Prostate gland (tissue), 2 donors: ENCODE measurements around the gene COQ2. TPM values are rescaled to one million over a fixed set of nuclear protein-coding genes. Genes with fewer than 3 reads are reported as not detected.

Source experiments
- DNase-seq: peaks from one replicate; pipeline ENCODE4 v3.0.0-alpha.2; 2019; ENCODE audit warnings: low spot score
- H3K27ac ChIP-seq, 2 donors: fragments of 200-600 bp; sonication (generic); 2 replicates each; pipeline ENCODE4 v1.5.1; 2017 to 2019
- H3K27me3 ChIP-seq: fragments of 200-600 bp; sonication (generic); replicated peaks from 2 replicates; pipeline ENCODE4 v1.5.1; 2019; ENCODE audit not compliant: insufficient read depth
- H3K36me3 ChIP-seq, 2 donors: fragments of 200-600 bp; sonication (generic); 1 replicate in 1 of 2; 2 replicates in 1 of 2; pipeline versions ENCODE4 v1.5.1 to v1.8.1; 2017 to 2019
- H3K4me1 ChIP-seq: fragments of 200-600 bp; sonication (generic); replicated peaks from 2 replicates; pipeline ENCODE4 v1.5.1; 2019
- H3K4me3 ChIP-seq, 2 donors: fragments of 200-600 bp; sonication (generic); 2 replicates each; pipeline ENCODE4 v1.5.1; 2017 to 2019
- H3K9me3 ChIP-seq: fragments of 200-600 bp; sonication (generic); 2 replicates; pipeline ENCODE4 v1.5.1; 2017
- CTCF ChIP-seq, 4 experiments: fragments of 200-600 bp in 2 of 4; fragments of 450-650 bp in 2 of 4; sonication (generic) in 2 of 4; IDR thresholded peaks; 1 replicate in 3 of 4; 2 replicates in 1 of 4; pipeline ENCODE4 v1.5.1; 2016 to 2019; ENCODE audit warnings: antibody characterized with exemption in 4 of 4, mild to moderate bottlenecking in 2 of 4, moderate library complexity in 2 of 4
- POLR2A ChIP-seq: fragments of 450-650 bp; IDR thresholded peaks from one replicate; pipeline ENCODE4 v1.6.1; 2016; ENCODE audit warnings: antibody characterized with exemption, mild to moderate bottlenecking
- POLR2AphosphoS5 ChIP-seq: sonication (generic); formaldehyde crosslinking; IDR thresholded peaks from one replicate; pipeline ENCODE4 v1.6.1; 2017; ENCODE audit warnings: antibody characterized with exemption
- WGBS: methylation state at CpG from one replicate; pipeline ENCODE4 v1.1.5; 2018; 5-methylcytosine and 5-hydroxymethylcytosine counted together
- intact Hi-C: fragments of 100-400 bp; cut with DNase I; formaldehyde crosslinking; loops from one replicate; pipeline ENCODE4 v1.14.2; 2022
- total RNA-seq, 2 donors: library from RNA; depleted of rRNA; stranded (reverse); fragments of >200 nt; gene quantifications; one replicate each; pipeline ENCODE4 v1.1.0, GENCODE V29; 2016

COQ2 gene, protein sequence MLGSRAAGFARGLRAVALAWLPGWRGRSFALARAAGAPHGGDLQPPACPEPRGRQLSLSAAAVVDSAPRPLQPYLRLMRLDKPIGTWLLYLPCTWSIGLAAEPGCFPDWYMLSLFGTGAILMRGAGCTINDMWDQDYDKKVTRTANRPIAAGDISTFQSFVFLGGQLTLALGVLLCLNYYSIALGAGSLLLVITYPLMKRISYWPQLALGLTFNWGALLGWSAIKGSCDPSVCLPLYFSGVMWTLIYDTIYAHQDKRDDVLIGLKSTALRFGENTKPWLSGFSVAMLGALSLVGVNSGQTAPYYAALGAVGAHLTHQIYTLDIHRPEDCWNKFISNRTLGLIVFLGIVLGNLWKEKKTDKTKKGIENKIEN
- total RNA-seq, result 10 to 100 TPM; 12.8 to 13.1 TPM

- H3K36me3 ChIP-seq, result no peaks in the 10 kb centered on the region
- no peaks in the 10 kb centered on the region for H3K9me3 ChIP-seq
- no peaks in the 10 kb centered on the region for H3K27me3 ChIP-seq
- peak within 1 kb of the TSS; percentile 66 to 71 for H3K4me3 ChIP-seq
- under 1% methylated on average over 52 of the region's 76 CpGs for WGBS
- H3K27ac ChIP-seq, result peak within 1 kb of the TSS; percentile 93 to 95
- intact Hi-C loops, result loop anchor here (2.0 to 10.0 kb wide), 4 partner anchors 170 to 912 kb away; partner anchors contain the start of genes HELQ, HNRNPD and THAP9
- TF ChIP-seq CTCF (IDR thresholded peaks at IDR 0.05) (peak in 3 of 4 experiments; percentile 40 to 65 (median 54)), POLR2AphosphoS5 (peak; percentile 74), POLR2A (peak; percentile 61)
- DNase-seq, result peak; percentile 93
- peaks cover 4% of the 10 kb centered on the region for H3K4me1 ChIP-seq
Measured at GRCh38 chr4:83284193-83285054, at the start of gene COQ2. Gene COQ2, minus strand, starts transcription at chr4:83284798. Its CDS starts 34 bp downstream, at chr4:83284764.

GRCh38 chr4:83331956-83332355 lies 47.4 kb upstream of the COQ2 start:
- intact Hi-C loops, result no loop called here
- Histone ChIP-seq H3K27me3 (no peaks in the 10 kb centered on the region), H3K9me3 (no peaks in the 10 kb centered on the region), H3K4me3 (no peak overlapping the region), H3K36me3 (no peaks in the 10 kb centered on the region), H3K27ac (no peak overlapping the region), H3K4me1 (no peaks in the 10 kb centered on the region)
- 76% methylated on average over 3 of the region's 3 CpGs for WGBS
- no peak for TF ChIP-seq POLR2A
- TF ChIP-seq CTCF (IDR thresholded peaks at IDR 0.05), result no peak
- TF ChIP-seq POLR2AphosphoS5, result no peak
- DNase-seq, result no peak

GRCh38 chr4:83329521-83330110 lies 45.0 kb upstream of the COQ2 start:
- WGBS, result 26% methylated on average over 5 of the region's 5 CpGs

GRCh38 chr4:83328521-83329187 lies 44.1 kb upstream of the COQ2 start:
- DNase-seq, result no peak
- TF ChIP-seq CTCF (IDR thresholded peaks at IDR 0.05), result no peak
- no peak for TF ChIP-seq POLR2A
- no peak for TF ChIP-seq POLR2AphosphoS5
- no peaks in the 10 kb centered on the region for H3K4me1 ChIP-seq
- intact Hi-C loops, result no loop called here
- H3K9me3 ChIP-seq, result no peaks in the 10 kb centered on the region
- no peaks in the 10 kb centered on the region for H3K27me3 ChIP-seq
- 47% methylated on average over 7 of the region's 7 CpGs for WGBS
- no peaks in the 10 kb centered on the region for H3K36me3 ChIP-seq
- H3K27ac ChIP-seq, result no peak overlapping the region
- no peak overlapping the region for H3K4me3 ChIP-seq

More at GRCh38 chr4:83329521-83330110, 45.0 kb upstream of the COQ2 start:
- H3K4me1 ChIP-seq, result no peaks in the 10 kb centered on the region
- intact Hi-C loops, result no loop called here
- DNase-seq, result no peak
- no peak overlapping the region for H3K27ac ChIP-seq
- no peaks in the 10 kb centered on the region for H3K9me3 ChIP-seq
- no peaks in the 10 kb centered on the region for H3K27me3 ChIP-seq
- H3K4me3 ChIP-seq, result no peak overlapping the region
- no peaks in the 10 kb centered on the region for H3K36me3 ChIP-seq
- no peak for TF ChIP-seq POLR2A
- TF ChIP-seq POLR2AphosphoS5, result no peak
- no peak for TF ChIP-seq CTCF (IDR thresholded peaks at IDR 0.05)
